ENCODE data around the gene HSF5.

The HSF5 gene

DNA sequence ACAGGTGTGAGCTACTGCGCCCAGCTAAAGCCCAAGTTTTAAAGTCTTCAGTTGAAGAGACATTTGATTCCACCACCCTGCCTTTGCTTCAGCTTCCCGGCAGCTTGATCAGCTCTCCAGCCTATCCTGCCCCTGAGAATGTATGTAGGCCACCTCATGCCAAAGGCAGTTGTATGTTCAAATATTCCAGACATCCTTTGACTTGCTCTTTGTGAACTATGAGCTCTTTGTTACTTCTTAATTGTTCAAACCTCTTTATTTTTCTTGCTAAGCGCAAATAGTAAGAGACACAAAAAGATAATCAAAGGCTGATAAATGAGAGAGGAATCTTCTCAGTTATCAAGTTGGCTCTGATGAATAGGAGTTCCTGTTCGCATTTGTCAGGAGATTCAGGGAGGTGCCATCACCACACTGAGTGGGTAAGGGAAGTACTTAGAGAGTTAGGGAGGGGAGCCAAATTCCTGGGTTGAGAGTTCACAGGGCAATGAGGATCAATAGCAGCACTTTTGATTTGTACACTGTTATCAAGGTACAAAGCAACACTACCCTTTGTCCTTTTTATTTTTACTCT is 104.2 kb downstream of the HSF5 start:
- no peak for DNase-seq

DNA sequence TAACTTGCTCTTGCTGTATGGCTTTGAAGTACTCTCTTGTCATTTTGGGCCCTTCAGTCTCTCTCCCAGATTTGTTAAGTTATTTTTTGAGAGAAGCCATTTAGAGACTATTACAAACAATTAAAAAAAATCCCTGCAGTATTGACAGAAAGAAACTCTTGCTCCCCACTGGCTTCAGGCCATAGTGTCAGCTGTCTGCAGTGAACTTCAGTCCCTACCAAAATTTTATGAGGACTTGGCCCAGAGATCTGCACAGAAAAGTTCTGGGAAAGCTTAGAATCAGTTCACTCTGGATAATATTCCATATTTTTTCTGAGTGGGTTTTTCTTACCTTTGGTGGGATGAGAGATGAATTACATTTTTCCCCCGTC is 105.4 kb downstream of the HSF5 start:
- DNase-seq = no peak

GRCh38 chr17:58382108-58382871 is 105.9 kb downstream of the HSF5 start:
- no peak for DNase-seq

GRCh38 chr17:58381124-58382035 is 106.8 kb downstream of the HSF5 start:
- no peak for DNase-seq

DNA sequence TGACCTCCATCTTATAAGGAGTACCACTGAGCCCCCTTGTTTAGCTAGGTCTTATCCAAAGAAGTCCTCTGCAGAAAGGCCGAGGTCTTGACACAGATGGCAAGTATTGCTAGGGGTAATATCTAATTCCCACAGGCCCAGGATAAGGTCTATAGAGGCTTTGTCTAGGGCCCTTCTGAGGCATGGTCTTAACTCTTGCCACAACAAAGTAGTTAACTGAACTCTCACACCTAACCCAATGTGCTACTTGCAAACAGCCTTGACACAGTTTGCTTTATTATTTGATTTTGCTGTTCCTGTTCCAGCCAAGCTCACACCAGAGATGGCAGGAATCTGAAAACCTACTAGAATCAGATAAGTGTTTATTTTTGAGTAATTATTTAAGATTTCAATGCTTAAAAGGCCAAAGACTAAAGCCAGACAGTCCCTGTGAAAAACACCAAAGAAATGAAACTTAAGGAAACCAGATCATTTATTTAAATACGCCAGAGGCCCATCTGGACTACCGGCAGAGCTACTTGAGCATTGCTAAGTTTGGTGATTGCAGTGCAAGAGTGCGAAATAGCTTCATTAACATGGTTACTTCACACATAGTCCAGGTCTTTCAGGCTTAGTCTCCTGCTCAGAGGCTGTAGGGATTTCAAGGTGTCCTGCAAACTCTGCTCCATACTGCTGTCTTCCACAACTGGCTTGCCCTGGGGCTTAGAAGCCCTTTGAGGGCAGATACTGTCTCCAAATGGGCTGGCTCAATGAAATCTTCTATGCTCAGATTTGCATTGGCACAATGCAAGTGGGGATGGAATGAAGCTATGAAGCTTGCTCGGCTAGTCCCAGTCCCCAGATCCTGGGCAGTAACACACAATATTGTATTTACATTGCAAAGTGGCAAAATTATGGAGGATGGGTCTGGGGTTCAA is 107.7 kb downstream of the HSF5 start:
- no peak for DNase-seq

DNA sequence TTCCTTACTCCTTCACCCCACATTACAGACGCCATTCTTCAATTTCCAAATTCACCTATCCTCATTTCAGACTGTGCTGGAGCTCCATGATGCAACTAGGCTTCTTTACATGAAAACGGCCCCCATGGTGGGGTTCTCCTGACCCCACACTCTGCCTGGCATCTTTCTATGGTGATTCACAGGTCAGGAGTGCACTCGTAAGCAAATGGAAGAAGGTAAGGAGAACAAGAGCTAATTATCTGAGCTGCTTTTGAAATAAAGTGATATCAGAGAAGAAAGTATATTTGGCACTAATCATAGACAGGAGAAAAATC is 108.7 kb downstream of the HSF5 start:
- no peak for DNase-seq

DNA sequence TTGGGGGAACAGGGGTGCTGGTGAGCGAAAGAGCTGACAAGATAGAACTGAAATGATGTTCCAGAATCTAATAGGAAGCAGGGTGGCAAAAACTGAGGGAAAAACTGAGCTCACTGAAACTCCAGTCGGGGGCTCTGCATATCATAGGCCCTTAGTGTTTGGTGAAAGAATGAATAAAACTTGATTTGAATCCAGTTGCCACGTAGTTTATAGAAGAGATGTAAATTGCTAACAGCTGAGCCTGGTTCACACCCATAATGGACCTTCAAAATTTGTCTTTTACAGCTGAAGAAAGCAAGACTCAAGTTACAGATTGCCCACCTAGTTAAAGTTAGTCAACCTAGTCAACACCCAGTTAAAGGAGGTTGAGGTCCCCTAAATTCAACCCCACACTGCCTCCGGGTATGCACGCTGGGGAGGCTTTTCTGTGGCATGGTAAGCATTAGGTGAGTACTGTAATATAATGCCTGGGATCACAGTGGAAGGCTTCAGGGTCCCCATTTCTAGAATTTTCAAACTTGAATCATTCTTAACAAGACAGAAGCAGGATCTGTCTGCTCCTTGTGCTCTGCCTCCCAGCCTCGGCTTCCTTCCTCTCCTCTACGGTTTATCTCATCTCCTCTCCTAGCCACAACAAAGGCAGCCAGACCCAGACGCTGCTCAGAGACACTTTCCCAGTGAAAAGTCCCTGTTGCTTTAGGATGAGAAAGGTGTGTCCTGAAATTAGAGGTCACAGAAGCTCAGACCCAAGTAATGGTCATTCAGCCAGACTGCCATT is 109.3 kb downstream of the HSF5 start:
- no peak for DNase-seq

- DNase-seq = no peak
Measured at GRCh38 chr17:58377661-58378060, 110.5 kb downstream of the HSF5 start.

GRCh38 chr17:58377093-58377601 is 111.1 kb downstream of the HSF5 start:
- no peak for DNase-seq

- DNase-seq = no peak
Measured at GRCh38 chr17:58376472-58377000, 111.7 kb downstream of the HSF5 start.

- no peak for DNase-seq
Measured at GRCh38 chr17:58375811-58376210, 112.4 kb downstream of the HSF5 start.

DNA sequence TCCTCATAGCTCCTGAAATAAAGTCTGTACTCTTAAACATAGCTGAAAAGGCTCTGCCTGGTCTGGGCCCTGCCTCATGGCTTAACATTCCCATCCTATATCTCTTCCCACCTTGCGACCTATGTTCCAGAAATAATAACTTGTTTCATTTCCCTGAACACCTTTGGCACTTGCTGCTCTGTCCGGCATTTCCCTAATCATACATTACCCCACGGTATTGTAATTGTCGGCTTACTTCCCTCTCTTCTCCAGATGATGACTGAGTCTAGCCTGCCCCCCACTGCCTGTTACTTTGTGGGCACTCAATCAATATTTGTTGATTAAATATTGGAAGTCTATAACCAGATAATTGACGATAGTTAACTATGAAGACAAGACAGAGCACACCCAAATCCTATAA is 113.0 kb downstream of the HSF5 start:
- no peak for DNase-seq

- no peak for DNase-seq
Measured at GRCh38 chr17:58373923-58374322, 114.3 kb downstream of the HSF5 start.

DNA sequence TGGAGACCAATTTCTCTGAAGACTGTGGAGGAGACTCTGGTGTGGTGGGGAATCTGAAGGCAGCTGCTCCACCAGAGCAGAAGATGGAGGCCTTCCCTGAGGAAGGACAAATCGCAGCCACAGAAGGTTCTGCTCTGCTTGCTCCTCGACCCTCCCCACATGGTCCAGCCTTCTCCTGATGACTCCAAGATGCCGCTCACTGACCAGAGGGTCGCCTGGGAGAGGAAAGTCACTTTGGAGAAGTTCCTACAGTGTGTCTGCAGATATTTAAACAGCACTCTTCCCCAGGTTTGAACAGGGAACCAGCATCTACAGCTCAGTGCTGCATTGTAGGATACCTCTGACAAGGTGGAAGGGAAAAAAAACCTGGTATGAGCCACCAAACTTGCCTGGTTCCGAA is 115.2 kb downstream of the HSF5 start:
- DNase-seq = no peak

DNA sequence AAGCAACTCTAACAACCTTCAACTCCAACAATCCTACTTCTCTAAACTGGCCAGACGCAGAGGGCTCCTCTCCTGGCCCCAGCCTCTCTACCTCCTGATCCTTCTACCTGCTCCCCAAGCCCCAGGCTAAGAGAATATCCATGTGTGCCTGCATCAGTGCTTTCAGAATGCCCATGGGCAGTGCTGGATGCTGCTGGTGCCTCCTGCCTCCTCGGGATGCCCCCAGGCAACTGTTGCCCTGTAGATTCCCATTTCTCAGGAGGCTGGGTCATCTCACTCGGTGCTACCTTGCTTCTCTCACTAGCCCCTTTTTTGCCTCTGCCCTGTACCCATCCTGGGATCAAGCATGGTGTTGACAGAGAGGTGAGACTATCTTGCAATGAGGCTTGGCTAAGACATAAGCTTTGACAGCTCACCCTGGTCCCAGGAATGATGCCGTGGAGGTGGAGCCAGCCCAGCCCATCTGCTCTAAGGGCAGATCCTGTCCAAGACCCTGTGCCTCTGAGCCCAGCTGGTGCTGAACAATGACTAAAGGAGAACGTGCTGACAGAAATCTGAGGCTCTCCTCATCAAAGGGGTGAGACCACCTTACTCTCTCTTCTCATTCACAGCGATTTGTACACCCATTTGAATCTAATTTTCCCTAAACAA is 116.8 kb downstream of the HSF5 start:
- no peak for DNase-seq

- DNase-seq = no peak
Measured at GRCh38 chr17:58370716-58371115, 117.5 kb downstream of the HSF5 start.

- DNase-seq = no peak
Measured at GRCh38 chr17:58370309-58370708, 117.9 kb downstream of the HSF5 start.

All from stimulated activated CD4-positive, alpha-beta T cell treated with anti-CD3 and anti-CD28 coated beads, Interleukin-4, amount 100 ng/mL, for 4 hours (primary cell).